AG04450 (cell line): ENCODE data around the gene APBA2. TPM values are rescaled to one million over a fixed set of nuclear protein-coding genes. Genes with fewer than 3 reads are reported as not detected.
A peak's percentile ranks its signal among the peaks of the same experiment; 100 is the strongest.

ENCODE experiments used
- CTCF ChIA-PET: fragments of 300-600, 350-600 bp; formaldehyde crosslinking; extraction: SDS; loops from one replicate; lab custom pipeline; 2022; ENCODE audit warnings: antibody characterized with exemption, inconsistent platforms; lab: Charles Lee
- POLR2A ChIA-PET: fragments of 350-600 bp; formaldehyde crosslinking; extraction: SDS; loops from one replicate; lab custom pipeline; 2021; ENCODE audit warnings: antibody characterized with exemption, inconsistent platforms; lab: Yijun Ruan, JAX
- DNase-seq: peaks from one replicate; pipeline ENCODE4 v3.0.0-alpha.2; 2011; ENCODE audit warnings: low read depth, low spot score
- H3K27ac ChIP-seq: one replicate; pipeline ENCODE4 v1.5.1; 2012; ENCODE audit warnings: low read depth, low read length, control low read depth
- H3K27me3 ChIP-seq: one replicate; pipeline ENCODE4 v1.6.0; 2012; ENCODE audit warnings: low read length; ENCODE audit not compliant: control insufficient read depth, insufficient read depth
- H3K4me3 ChIP-seq: 2 replicates; pipeline ENCODE4 v1.5.1; 2011; ENCODE audit warnings: mild to moderate bottlenecking, low read depth, low read length, control low read depth
- H3K9me3 ChIP-seq: 2 replicates; pipeline ENCODE4 v1.5.1; 2012; ENCODE audit warnings: low read length; ENCODE audit not compliant: control insufficient read depth, insufficient read depth
- CTCF ChIP-seq: IDR thresholded peaks from 2 replicates; pipeline ENCODE4 v1.5.1; 2011; ENCODE audit warnings: low read depth, low read length, control low read depth, inconsistent platforms
- polyA plus RNA-seq: library from polyadenylated mRNA; depleted of rRNA; stranded (reverse); fragments of >200 nt; gene quantifications from 2 replicates; pipeline ENCODE4 v1.2.3, GENCODE V29; 2011

Gene APBA2
- polyA plus RNA-seq, 1 experiment: 18.9 TPM

- ChIA-PET POLR2A (no interaction called here), CTCF (interaction anchor here (0.6 kb wide), 1 partner anchor 95 kb away, joined by 5 read pairs; no protein-coding TSS in a partner anchor)
- no peak for TF ChIP-seq CTCF
- Histone ChIP-seq H3K4me3 (no peak overlapping the region), H3K9me3 (peaks cover 6% of the 10 kb centered on the region), H3K27me3 (no peaks in the 10 kb centered on the region), H3K27ac (no peak overlapping the region)
- DNase-seq: no peak
Measured at GRCh38 chr15:28933710-28934445, 48.1 kb downstream of the APBA2 start.

DNA sequence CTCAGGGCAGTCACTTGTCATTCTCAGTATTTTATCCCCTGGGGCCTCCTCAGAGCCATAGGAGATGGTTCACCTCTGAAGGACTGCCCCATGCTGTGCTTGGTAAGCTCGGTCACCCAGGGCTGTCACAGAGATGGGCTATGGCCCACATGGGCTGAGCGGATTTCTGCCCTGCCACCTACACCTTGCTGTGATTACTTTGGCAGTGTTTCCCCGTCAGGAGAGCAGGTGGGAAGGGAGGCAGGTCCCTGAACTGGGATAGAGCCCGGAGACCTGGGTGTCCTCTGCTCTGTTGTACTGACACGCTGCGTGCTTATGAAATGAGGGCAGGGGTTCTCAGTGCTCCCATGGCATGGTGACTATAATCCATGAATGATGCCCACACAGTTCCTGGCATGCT is 48.9 kb downstream of the APBA2 start:
- ChIA-PET CTCF (no interaction called here), POLR2A (no interaction called here)
- Histone ChIP-seq H3K4me3 (no peak overlapping the region), H3K27me3 (no peaks in the 10 kb centered on the region), H3K27ac (no peak overlapping the region), H3K9me3 (peaks cover 6% of the 10 kb centered on the region)
- DNase-seq: no peak
- TF ChIP-seq CTCF: no peak

GRCh38 chr15:28935316-28935715 is 49.5 kb downstream of the APBA2 start:
- peak; percentile 44 for TF ChIP-seq CTCF
- Histone ChIP-seq H3K9me3 (peaks cover 6% of the 10 kb centered on the region), H3K4me3 (no peak overlapping the region), H3K27me3 (no peaks in the 10 kb centered on the region), H3K27ac (no peak overlapping the region)
- CTCF ChIA-PET: no interaction called here
- no peak for DNase-seq
- POLR2A ChIA-PET: no interaction called here

GRCh38 chr15:28936081-28936480 is 50.3 kb downstream of the APBA2 start:
- DNase-seq: no peak
- no peak overlapping the region for H3K4me3 ChIP-seq
- TF ChIP-seq CTCF: no peak
- H3K27me3 ChIP-seq: no peaks in the 10 kb centered on the region
- ChIA-PET CTCF (interaction anchor here (0.6 to 1.0 kb wide), 2 partner anchors 15 to 166 kb away, joined by 3 read pairs; no protein-coding TSS in a partner anchor), POLR2A (no interaction called here)
- H3K9me3 ChIP-seq: peaks cover 6% of the 10 kb centered on the region
- H3K27ac ChIP-seq: no peak overlapping the region

GRCh38 chr15:28936481-28936881 is 50.7 kb downstream of the APBA2 start:
- no peak overlapping the region for H3K27ac ChIP-seq
- peaks cover 6% of the 10 kb centered on the region for H3K9me3 ChIP-seq
- DNase-seq: no peak
- H3K4me3 ChIP-seq: no peak overlapping the region
- no peaks in the 10 kb centered on the region for H3K27me3 ChIP-seq
- TF ChIP-seq CTCF: no peak
- ChIA-PET POLR2A (no interaction called here), CTCF (interaction anchor here (1.0 kb wide), 1 partner anchor 166 kb away, joined by 3 read pairs; no protein-coding TSS in a partner anchor)
